Measurements from ENCODE around the gene FOXK1.
A peak's percentile ranks its signal among the peaks of the same experiment; 100 is the strongest.

Gene FOXK1

GRCh38 chr7:4734587-4735345 is 52.7 kb downstream of the FOXK1 start:
- DNase-seq (ENCODE audit: low read depth), result no peak
- H3K4me3 ChIP-seq (ENCODE audit: control insufficient read depth, low read depth, low read length), result no peak overlapping the region
- TF ChIP-seq CTCF (IDR thresholded peaks at IDR 0.05; ENCODE audit: control insufficient read depth, insufficient read depth, low read depth, low read length, missing control alignments), result no peak

DNA sequence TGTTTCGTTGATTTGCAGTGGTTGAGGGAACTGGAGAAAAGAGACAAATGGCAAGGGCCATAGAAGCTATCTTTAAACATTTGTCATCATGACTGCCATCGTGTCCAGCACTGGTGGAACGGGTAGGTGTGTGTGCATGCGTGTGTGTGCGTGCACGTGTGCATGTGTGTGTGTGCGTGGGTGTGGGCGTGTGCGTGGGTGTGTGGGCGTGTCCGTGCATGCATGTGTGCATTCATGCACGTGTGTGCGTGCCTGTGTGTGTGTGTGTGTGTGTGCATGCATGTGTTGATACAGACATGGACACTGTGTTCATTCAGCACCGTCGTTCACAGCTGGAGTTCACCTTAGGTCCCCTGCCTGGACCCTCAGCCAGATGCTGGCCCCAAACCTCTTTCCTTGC is 55.2 kb downstream of the FOXK1 start:
- DNase-seq (ENCODE audit: low read depth), result no peak
- H3K4me3 ChIP-seq (ENCODE audit: control insufficient read depth, low read depth, low read length), result no peak overlapping the region
- TF ChIP-seq CTCF (IDR thresholded peaks at IDR 0.05; ENCODE audit: control insufficient read depth, insufficient read depth, low read depth, low read length, missing control alignments), result no peak

DNA sequence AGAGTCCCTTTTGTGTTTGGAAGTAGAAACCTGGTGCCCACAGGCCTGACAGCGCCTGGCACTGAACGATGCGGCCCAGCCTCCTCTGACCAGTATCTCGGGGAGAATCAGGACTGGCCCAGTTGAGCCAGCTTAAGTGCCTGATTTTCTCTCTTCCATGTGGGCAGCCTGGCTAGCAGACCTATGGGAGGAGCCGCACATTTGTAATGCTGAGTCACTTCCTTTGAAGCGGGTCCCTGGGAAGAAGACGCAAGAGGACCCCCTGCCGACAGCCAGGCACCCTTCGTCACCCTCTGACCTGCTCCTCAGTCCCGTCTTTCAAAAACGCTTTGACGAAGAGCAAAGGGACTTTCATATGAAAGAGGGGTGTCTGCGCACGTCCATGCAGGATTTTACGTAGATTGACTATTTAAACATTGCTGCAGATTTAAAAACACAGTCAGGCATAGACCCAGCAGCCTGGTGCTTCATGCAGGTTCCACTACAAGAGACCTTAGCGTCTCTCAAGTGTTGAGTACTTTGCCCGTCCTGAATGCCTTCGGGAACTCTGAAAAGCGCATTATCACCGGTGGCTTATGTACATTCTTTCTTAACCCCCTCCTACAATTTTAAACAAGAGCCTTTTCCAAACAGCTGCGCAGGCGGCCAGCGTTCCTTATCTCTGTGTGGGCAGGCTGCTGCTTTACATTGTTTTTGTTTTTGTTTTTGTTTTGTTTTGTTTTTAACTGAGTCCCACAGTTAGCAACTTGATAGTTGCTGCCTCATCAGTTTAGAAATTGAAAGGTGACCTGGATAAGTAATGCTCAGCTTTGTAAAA is 56.8 kb downstream of the FOXK1 start:
- H3K4me3 ChIP-seq (ENCODE audit: control insufficient read depth, low read depth, low read length), result no peak overlapping the region
- TF ChIP-seq CTCF (IDR thresholded peaks at IDR 0.05; ENCODE audit: control insufficient read depth, insufficient read depth, low read depth, low read length, missing control alignments), result no peak
- DNase-seq (ENCODE audit: low read depth), result peak; percentile 45

- H3K4me3 ChIP-seq (ENCODE audit: control insufficient read depth, low read depth, low read length), result no peak overlapping the region
- no peak for TF ChIP-seq CTCF (IDR thresholded peaks at IDR 0.05; ENCODE audit: control insufficient read depth, insufficient read depth, low read depth, low read length, missing control alignments)
- no peak for DNase-seq (ENCODE audit: low read depth)
Observed at GRCh38 chr7:4739528-4739992, 57.5 kb downstream of the FOXK1 start.

DNA sequence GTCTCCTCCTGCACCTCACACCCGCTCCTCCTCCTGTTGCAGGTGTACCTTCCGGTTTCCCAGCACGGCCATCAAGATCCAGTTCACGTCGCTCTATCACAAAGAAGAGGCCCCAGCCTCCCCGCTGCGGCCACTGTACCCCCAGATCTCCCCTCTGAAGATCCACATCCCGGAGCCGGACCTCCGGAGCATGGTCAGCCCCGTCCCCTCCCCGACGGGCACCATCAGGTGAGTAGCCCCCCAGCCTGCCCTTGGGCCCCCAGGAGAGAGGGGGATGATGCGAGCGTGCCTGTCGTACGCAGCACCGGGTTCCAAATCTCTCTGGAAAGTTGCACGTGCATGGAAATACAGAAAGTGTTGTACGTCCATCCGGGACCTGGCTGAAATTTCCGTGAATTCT is 58.7 kb downstream of the FOXK1 start:
- DNase-seq (ENCODE audit: low read depth), result no peak
- TF ChIP-seq CTCF (IDR thresholded peaks at IDR 0.05; ENCODE audit: control insufficient read depth, insufficient read depth, low read depth, low read length, missing control alignments), result no peak
- no peak overlapping the region for H3K4me3 ChIP-seq (ENCODE audit: control insufficient read depth, low read depth, low read length)

GRCh38 chr7:4742051-4742573 is 60.0 kb downstream of the FOXK1 start:
- DNase-seq (ENCODE audit: low read depth), result no peak
- no peak for TF ChIP-seq CTCF (IDR thresholded peaks at IDR 0.05; ENCODE audit: control insufficient read depth, insufficient read depth, low read depth, low read length, missing control alignments)

More at GRCh38 chr7:4742051-4742573, 60.0 kb downstream of the FOXK1 start:
- H3K4me3 ChIP-seq (ENCODE audit: control insufficient read depth, low read depth, low read length), result no peak overlapping the region
